ENCODE data around the gene IFNA7.

IFNA7 gene

DNA sequence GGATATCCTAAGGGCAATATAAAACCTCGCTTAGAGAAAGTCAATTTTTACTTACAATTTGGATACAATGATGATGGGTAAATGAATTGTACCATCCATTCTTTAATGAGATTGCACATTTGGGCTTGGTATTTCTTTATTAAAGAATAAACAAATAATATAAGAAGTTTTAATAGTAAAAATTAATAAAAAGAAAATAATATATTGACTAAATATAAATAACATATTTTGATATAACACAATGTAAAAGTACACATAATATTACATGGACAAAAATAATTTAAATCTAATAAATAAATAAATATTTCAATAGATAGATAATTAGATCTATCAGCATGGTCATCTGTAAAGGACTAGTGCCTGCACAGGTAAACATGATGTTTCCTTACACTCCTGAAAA is 36.5 kb downstream of the IFNA7 start:
- TF ChIP-seq, protein P1, sequence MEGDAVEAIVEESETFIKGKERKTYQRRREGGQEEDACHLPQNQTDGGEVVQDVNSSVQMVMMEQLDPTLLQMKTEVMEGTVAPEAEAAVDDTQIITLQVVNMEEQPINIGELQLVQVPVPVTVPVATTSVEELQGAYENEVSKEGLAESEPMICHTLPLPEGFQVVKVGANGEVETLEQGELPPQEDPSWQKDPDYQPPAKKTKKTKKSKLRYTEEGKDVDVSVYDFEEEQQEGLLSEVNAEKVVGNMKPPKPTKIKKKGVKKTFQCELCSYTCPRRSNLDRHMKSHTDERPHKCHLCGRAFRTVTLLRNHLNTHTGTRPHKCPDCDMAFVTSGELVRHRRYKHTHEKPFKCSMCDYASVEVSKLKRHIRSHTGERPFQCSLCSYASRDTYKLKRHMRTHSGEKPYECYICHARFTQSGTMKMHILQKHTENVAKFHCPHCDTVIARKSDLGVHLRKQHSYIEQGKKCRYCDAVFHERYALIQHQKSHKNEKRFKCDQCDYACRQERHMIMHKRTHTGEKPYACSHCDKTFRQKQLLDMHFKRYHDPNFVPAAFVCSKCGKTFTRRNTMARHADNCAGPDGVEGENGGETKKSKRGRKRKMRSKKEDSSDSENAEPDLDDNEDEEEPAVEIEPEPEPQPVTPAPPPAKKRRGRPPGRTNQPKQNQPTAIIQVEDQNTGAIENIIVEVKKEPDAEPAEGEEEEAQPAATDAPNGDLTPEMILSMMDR (IDR thresholded peaks at IDR 0.05; ENCODE audit: low read depth, low read length, missing control alignments) = no peak
- no peak overlapping the region for H3K4me3 ChIP-seq (ENCODE audit: low read depth, low read length)
- no peak for DNase-seq (ENCODE audit: low read depth)

DNA sequence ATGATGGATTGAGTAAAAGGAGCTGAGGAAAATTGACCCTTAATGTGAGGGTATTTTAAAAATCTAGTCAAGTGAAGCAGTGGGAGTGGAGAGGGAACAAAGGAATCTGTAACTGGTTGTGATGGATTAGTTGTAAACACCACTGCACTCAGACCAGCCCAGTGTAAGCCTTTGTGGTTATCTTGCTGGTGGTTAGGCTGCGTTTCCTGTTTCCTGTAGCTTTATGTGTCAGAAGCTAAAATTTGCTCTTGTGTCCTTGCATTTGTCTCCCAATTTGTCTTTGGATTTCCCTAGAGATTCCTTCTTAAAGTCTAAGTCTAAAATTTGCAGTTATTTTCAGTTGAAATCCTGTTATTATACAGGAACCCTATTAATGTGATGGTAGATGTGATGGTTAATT is 41.8 kb downstream of the IFNA7 start:
- no peak overlapping the region for H3K4me3 ChIP-seq (ENCODE audit: low read depth, low read length)
- peak; percentile 41 for DNase-seq (ENCODE audit: low read depth)

DNA sequence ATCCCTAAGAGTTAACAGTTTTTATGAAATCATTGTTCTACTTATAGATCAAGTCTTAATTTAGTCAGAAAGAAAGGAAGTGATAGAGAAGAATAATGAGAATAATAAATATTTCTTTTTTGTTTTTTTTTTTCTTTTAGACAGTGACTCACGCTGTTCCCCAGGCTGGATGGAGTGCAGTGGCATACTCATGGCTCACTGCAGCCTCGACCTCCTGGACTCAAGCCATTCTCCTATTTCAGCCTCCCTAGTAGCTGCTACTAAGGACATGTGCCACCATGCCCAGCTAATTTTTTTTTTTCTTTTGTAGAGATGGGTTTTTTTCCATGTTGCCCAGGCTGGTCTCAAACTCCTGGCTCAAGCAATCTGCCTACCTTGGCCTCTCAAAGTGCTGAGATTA is 46.5 kb downstream of the IFNA7 start:
- TF ChIP-seq, protein P1 (IDR thresholded peaks at IDR 0.05; ENCODE audit: low read depth, low read length, missing control alignments) = no peak
- DNase-seq (ENCODE audit: low read depth) = no peak
- H3K4me3 ChIP-seq (ENCODE audit: low read depth, low read length) = no peak overlapping the region

More for the DNA sequence above, 41.8 kb downstream of the IFNA7 start:
- TF ChIP-seq, protein P1 (IDR thresholded peaks at IDR 0.05; ENCODE audit: low read depth, low read length, missing control alignments) = no peak

DNA sequence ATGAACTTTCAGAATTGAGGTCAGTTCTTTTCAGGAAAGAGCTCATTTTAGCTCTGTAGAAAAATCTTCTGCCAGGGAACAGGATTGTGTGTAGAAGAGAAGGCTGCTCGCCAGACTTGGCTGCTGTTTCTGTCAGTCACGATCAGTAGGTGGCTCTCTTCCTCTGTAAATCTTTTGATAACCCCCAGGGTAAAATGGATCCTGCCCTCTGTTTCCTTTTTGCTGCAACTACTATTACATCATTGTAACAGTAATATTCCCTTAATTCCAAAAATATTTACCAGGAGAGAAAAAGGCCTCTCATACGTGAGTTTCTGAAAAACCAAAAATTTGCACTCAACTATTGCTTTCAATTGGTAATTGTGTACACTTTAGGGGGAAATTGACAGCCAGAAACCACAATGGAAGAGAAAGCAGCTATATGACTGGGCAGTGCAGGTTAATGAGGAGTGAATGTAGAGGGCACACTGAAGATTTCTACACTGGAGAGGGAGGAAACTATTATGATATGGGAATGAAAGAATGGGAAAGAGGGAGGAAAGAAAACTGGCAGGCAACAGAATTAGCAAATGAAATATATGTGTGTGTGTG is 47.9 kb downstream of the IFNA7 start:
- no peak for DNase-seq (ENCODE audit: low read depth)
- H3K4me3 ChIP-seq (ENCODE audit: low read depth, low read length) = no peak overlapping the region

DNA sequence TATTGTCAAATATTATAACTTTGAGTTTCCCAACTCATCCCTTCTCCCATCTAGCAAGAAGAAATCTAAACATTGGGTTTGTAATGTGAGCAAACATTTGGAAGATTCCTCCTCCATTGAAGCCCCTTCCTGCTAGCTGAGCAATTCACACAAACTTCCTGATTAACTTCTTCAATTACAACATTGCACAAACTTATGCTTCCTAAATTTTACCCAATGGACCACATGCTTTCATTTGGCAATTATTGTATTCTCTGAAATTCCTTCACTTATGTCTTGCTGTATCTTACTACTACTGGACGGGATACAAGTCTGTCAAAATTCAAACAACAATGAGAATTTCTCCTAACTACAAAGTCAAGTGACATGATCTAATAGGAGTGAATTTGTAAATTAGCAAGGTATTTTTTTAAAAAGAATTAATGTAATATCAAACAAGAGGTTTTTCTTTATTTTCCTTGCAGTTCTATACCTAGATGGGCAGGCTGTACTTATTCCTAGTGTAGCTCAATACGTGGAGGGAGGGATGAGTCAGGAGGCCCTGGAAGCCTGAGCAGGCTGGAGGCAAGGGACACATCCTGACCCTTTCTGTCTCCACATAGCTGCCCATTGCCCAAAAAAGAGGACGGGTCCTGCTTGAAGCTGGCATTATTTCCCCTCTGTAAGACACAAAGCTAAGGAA is 48.5 kb downstream of the IFNA7 start:
- no peak for DNase-seq (ENCODE audit: low read depth)
- H3K4me3 ChIP-seq (ENCODE audit: low read depth, low read length) = no peak overlapping the region
- TF ChIP-seq, protein P1 (IDR thresholded peaks at IDR 0.05; ENCODE audit: low read depth, low read length, missing control alignments) = no peak

More for the DNA sequence above, 47.9 kb downstream of the IFNA7 start:
- TF ChIP-seq, protein P1 (IDR thresholded peaks at IDR 0.05; ENCODE audit: low read depth, low read length, missing control alignments) = peak; percentile 45
